Activated CD4-positive, alpha-beta T cell treated with anti-CD3 and anti-CD28 coated beads, Interleukin-2, Interleukin-6, amounts not matched to agents 100 ng/mL and 50 ng/mL, durations not matched to agents 16 hours and 8 hours (primary cell): ENCODE results near the gene C12orf42.
A peak's percentile ranks its signal among the peaks of the same experiment; 100 is the strongest.
"Not testable (repeated sequence)": the region's sequence is repeated elsewhere in the genome, so short reads cannot be mapped to it uniquely, and the experiment has no call there.

Experiments used
- DNase-seq: peaks from one replicate; pipeline ENCODE4 v3.0.0-alpha.2; 2020

Gene C12orf42

DNA sequence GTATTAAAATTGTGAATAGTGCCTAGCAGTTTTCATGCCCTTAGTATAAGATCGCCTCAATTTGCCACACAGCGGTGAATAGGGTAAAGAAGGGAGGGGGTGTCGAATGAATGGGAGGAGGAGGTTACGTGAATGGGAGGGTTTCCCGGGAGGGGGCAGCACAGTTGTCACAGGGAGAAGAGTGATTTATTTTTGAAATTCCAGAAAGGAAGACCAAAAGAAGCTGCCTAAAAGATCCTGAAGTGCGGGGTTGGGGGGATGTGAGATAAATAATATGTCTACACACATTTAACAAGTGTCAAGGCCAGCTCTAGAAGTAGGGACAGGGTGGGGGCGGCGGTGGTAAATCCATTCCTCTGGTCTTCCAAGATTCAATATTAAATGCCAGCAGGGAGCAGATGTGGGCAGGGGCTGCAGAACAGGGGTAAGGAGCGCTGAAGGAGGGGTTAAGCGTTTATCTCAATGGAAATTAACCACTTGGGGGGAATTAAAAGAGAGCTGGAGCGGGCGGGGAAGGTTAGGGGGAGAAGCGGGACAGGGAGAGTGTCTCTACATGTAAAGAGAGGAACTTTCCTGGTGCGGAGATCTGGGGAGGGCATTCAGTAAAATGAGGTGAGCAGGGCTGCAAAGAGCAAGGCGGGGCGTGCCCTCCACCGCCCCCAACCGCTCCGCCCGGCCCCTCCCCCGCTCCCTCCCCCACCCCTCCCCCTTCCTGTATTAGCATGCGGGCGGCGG lies 867 bp downstream of the C12orf42 start:
- no peak for DNase-seq

DNA sequence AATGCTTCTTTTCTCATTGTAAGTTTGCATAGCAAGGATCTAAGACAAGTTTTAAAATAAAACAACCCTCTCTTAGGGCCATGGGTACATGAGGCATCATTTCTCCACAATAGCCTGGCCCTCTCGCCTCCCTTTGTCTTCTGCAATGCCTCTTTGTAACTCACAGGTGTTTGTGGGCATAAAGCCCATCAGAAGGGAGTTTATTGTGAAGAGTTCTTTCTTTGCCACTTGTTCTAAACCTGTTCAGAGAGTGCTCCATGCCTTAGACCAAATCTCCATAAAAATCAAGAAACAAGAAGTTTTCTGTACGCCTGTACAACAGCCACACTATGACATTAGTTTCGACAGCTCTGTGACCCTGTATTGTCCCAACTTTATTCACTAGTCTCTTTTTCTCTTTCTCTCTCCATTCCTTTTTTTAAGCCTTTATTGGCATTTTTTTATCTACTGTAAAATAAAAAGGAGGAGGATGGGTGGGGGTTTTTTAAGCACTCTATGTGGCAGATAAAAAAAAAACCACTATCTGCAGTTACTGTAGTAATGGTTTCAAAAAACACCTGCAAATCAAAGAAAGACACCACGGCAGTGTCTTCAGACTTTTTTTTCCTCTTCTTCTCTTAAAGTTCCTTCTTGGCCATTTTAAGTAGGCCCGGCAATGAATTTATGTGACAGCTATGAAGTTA lies 1.6 kb downstream of the C12orf42 start:
- DNase-seq, result no peak

DNA sequence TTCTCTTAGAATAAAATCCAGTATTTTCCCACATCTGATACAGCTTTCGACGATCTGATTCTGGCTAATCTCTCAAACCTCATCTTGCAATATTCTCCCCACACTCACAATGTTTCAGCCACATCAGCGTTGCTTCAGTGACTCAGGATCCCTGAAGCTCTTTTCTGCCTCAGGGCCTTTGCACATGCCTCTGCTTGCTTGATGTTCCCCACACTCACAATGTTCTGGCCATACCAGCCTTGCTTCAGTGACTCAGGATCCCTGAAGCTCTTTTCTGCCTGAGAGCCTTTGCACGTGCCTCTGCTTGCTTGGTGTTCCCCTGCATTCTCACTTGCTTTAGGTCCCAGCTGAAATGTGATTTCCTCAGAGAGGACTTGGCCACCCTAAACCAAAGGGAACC lies 2.6 kb downstream of the C12orf42 start:
- DNase-seq, result no peak

DNA sequence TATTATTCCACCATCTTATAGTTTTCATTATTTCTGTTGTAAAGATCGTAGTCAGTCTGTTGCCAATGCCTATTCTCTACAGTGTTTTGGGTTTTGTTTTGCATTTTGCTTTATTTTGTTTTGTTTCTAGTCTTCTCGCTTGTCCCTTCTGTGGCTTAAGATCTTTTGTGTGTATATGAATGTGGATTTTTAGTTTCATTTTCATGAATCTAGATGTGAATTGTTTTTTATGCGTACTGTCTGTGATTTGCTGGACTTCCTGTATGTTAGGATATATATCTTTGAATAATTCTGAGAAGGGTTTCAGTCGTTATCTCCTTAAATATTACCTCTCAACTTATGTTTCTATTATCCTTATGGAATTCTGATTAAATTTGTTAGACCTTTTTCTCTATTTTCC lies 13.4 kb downstream of the C12orf42 start:
- no peak for DNase-seq

GRCh38 chr12:103475073-103475472 lies 20.7 kb downstream of the C12orf42 start:
- no peak for DNase-seq

- no peak for DNase-seq
Observed at GRCh38 chr12:103470664-103471063, 25.1 kb downstream of the C12orf42 start.

- DNase-seq, result no peak
Observed at GRCh38 chr12:103469719-103470118, 26.0 kb downstream of the C12orf42 start.

- DNase-seq, result no peak
Observed at GRCh38 chr12:103468837-103469236, 26.9 kb downstream of the C12orf42 start.

DNA sequence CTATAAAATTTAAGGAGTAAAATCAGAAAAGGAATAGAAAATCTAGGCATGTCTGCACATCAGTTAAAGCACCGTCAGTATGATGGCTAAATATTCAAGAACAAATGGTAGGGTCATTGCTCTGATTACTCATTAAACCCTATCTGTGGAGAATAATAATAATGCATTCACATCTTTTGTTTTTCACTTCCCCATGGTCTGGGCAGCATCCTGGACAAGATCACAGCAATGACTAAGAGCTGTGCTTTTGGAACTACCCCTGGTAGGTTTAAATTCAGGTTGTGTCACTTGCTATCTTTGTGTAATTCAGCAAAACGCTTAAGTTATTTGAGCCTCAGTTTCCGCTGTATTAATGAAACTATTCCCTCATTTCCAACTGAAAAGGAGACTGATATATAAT lies 33.1 kb downstream of the C12orf42 start:
- no peak for DNase-seq

DNA sequence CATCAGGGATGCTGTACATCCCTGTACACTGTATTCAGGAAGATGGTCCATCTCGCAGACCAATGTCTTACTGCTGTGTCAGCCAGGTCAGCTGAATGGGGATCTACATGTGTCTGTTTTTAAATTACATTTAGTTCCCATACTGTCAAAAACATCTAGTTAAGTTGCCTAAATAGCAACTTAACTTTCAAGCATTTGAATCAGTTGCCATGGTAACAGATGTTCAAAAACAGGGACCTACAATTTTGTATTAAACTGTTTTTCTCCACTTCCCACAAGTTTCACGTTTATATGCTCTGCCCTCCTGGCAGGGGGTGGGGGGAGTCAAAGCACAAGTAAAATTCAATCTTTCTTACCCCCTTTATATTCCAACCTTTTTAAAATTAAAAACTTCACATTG lies 38.3 kb downstream of the C12orf42 start:
- DNase-seq, result no peak

DNA sequence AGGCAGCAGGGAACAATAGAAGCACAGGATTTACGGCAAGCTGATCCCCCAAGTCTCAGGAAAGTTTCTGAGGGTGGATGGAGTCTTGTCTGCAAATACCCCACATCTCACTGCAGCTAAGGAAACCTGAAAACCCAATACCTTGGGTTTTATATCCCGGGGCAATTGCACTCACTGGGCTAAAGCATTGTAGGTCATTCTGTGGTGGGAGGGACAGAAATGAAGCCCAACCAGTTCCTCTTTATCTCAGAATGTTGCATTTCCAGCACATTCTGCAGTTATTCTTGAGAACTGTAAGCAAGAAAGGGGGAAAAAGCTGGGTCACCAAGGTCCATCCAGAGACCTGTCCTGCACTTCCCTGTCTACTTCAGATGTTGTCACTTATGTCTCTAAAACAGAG lies 39.8 kb downstream of the C12orf42 start:
- DNase-seq, result no peak

- peak; percentile 31 for DNase-seq
Observed at GRCh38 chr12:103455020-103455763, 40.6 kb downstream of the C12orf42 start.

DNA sequence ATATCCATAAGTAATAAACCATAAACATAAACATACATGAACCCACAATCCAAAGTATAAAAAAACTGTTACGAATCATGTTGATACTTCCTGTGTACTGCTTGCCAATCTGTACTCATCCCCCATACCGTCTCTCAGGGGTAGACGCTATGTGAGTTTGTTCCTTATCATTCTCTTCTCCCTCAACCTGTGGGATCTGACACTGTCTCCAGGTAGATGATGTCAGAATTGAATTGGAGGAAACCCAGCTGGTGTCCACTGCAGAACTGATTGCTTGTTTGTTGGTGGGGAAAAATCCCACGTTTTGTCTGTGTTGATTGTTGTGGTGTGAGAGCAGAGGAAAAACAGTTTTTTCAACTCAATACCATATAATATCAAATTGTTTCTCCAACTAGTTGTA lies 50.8 kb downstream of the C12orf42 start:
- DNase-seq, result no peak

GRCh38 chr12:103442822-103443221 lies 52.9 kb downstream of the C12orf42 start:
- DNase-seq, result no peak

GRCh38 chr12:103442182-103442555 lies 53.6 kb downstream of the C12orf42 start:
- no peak for DNase-seq

- peak; percentile 77 for DNase-seq
Observed at GRCh38 chr12:103441437-103442181, 54.2 kb downstream of the C12orf42 start.

DNA sequence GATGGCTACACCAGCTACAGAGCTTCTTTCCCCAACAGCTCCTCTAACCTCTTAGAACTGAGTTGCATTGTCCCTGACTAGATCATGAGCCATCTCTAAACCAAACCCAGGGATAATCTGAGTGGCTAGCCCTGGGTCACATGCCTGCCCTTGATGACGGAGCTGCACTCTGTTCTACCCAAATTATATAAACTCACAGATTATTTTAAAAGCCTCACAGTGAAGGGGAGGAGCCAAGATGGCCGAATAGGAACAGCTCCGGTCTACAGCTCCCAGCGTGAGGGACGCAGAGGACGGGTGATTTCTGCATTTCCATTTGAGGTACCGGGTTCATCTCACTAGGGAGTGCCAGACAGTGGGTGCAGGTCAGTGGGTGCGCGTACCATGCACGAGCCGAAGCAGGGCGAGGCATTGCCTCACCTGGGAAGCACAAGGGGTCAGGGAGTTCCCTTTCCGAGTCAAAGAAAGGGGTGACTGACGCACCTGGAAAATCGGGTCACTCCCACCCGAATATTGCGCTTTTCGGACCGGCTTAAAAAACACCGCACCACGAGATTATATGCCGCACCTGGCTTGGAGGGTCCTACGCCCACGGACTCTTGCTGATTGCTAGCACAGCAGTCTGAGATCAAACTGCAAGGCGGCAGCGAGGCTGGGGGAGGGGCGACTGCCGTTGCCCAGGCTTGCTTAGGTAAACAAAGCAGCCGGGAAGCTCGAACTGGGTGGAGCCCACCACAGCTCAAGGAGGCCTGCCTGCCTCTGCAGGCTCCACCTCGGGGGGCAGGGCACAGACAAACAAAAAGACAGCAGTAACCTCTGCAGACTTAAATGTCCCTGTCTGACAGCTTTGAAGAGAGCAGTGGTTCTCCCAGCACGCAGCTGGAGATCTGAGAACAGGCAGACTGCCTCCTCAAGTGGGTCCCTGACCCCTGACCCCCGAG lies 61.3 kb downstream of the C12orf42 start:
- DNase-seq, result not testable (repeated sequence)

DNA sequence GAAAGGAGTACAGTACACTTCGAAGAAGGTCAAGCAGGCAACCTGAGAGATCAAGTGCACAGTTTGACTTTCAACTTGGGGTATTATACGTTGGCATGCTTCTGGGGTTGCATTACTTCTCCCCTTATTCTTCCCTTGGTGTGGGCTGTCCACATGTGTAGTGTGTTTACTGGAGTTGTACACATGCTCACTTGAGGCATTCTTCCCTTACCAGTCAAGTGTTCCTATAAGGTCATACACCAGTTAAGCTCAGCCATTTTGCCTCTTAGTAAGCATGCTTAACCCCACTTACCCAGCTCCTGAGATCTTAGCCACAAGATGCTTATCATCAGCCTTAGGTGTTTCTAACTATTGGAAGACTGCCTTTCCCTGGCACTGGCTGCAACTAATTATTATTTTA lies 63.8 kb downstream of the C12orf42 start:
- DNase-seq, result no peak

GRCh38 chr12:103431387-103431786 lies 64.4 kb downstream of the C12orf42 start:
- DNase-seq, result no peak

DNA sequence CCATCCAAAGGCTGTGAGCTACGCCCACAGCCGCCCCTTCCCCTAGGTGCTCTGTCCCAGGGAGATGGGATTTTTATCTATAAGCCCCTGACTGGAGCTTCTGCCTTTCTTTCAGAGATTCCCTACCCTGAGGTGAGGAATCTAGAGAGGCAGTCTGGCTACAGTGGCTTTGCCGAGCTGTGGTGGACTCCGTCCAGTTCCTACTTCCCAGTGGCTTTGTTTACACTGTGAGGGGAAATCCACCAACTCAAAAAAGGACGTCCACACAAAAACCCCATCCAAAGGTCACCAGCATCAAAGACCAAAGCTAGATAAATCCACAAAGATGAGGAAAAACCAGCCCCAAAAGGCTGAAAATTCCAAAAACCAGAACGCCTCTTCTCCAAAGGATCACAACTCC lies 70.1 kb downstream of the C12orf42 start:
- not testable (repeated sequence) for DNase-seq

- DNase-seq, result not testable (repeated sequence)
Observed at GRCh38 chr12:103424849-103425586, 70.8 kb downstream of the C12orf42 start.
